GM19395 (cell line): ENCODE measurements around the gene COX8C.
"Not testable (repeated sequence)": the region's sequence is repeated elsewhere in the genome, so short reads cannot be mapped to it uniquely, and the experiment has no call there.

Source experiments
- ATAC-seq: cut with Tn5 transposase; IDR thresholded peaks from one replicate; pipeline ENCODE4 v1.9.1; 2021; ENCODE audit warnings: mild to moderate bottlenecking, moderate library complexity; ENCODE audit not compliant: unreplicated experiment

Gene COX8C

DNA sequence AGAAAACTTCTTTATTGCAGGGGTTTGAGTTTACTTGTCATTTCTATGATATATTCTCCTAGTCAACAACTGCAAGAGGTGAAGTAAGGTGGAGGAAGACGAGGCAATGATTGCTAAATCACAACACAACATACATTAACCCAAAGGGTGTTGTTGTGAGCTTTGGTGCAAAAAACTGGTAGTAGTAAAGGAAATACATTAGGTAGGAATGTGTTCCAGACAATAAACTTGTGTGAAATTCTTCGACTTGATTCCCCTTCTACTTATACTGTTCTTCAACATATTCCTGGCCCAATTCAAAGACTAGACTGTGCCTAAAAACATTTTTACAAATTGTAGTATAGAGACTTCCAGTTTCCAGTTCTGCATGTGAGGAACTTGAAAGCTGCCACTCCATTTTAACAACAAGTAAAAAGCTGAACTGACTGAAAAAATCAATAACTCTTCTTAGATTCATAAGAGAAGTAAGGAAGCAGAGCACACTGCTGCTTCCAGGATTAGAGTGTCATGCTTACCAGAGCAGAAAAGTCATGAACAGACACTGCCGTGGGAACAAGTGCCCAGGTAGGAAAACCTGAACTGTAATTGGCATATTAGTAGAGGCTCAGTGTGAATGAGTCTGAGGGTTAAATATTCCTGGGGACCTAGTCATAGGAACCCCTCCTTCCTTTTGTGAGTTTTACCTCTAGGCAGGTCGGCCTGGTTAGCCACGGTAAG lies 22.2 kb downstream of the COX8C start:
- ATAC-seq = peak; percentile 38

DNA sequence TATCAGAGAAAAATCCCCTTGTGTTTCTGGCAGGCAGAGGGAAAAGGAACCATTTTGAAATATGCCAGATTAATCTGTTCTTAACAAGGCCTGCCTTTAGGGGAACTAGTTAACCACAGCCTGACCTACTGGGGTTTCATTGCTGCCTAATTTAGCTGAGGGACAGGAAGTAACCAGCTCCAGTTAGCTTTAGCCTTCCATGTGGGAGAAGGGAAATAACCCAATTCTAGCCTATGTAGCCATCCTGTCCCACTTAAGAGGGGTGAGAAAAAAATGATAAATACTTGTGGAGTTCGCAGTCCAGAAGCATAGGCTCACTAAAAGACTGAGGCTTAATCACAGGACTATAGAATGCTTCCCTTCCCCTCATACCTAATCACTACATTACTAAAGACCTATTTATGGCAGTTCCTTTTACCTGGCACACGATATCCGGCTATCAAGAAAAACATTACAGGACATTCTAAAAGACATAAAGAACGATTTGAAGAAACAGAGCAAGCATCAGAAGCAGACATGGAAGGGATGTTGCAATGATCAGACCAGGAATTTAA lies 22.8 kb downstream of the COX8C start:
- peak; percentile 94 for ATAC-seq

DNA sequence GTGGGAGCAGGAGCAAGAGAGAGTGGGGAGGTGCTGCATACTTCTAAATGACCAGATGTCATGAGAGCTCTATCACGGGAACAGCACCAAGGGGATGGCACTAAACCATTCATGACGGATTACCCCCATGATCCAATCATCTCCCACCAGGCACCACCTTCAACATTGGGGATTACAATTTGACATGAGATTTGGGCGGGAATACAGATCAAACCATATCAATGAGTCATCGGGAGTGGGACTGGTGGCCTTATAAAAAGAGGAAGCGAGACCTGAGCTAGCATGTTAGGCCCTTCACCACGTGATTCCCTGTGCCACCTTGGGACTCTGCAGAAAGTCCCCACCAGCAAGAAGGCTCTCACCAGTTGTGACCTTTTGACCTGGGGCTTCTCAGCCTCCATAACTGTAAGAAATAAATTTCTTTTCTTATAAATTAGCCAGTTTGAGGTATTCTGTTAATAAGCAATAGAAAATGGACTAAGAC lies 28.7 kb downstream of the COX8C start:
- ATAC-seq = peak; percentile 94

DNA sequence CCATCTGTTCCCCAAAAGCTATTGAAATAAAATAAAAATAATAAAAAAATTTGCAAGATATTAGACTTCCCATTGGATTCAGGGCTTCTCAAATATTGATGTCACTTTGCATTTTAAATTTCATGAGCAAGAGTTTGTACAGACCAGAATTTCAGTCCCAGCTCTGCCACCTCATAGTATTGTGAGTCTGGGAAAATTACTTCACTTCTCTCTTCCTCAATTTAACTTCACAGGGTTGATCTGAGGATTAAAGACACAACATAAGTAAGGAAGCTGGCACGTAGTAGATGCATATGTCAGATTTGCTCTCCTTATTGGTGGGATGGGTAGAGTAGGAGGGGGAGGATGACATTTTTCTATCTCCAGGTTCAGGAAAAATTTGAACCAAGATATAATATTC lies 32.8 kb downstream of the COX8C start:
- no peak for ATAC-seq

DNA sequence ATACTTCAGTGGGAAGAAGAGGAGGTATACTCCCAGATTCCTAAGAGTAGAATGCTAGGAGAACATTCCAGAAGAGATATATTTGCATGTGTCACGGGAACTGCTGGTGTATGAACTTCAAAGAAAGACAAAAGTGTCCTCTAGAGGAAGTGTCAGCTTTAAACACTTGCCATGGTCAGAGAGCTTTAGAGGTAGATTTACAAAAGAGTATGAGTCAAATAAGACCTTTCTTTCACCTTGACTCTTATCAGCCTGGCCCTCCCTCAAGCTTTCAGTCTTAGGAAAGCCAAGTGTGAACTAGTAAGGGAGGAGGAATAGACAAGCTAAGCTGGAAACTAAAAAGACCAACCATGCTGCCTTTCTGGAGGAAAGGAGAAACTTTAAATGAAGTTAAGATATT lies 34.7 kb downstream of the COX8C start:
- ATAC-seq = no peak

DNA sequence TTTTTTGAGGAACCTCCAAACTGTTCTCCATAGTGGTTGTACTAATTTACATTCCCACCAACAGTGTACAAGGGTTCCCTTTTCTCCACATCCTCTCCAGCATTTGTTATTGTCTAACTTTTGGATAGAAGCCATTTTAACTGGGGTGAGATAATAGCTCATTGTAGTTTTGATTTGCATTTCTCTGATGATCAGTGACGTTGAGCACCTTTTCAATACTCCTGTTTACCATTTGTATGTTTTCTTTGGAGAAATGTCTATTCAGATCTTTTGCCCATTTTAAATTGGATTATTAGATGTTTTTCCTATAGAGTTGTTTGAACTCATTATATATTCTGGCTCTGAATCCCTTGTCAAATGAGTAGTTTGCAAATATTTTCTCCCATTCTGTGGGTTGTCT lies 37.3 kb downstream of the COX8C start:
- ATAC-seq = not testable (repeated sequence)

DNA sequence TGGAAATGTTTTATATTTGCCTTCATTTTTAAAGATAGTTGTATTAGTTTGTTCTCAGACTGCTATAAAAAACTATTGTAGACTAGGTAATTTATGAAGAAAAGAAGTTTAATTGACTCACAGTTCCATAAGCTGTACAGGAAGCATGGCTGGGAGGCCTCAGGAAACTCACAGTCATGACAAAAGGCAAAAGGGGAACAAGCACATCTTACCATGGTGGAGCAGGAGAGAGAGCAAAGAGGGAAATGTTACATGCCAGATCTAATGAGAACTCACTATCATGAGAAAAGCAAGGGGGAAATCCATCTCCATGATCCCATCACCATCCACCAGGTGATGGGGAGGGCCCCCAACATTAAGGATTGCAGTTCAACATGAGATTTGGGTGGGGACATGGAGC lies 48.2 kb downstream of the COX8C start:
- no peak for ATAC-seq

DNA sequence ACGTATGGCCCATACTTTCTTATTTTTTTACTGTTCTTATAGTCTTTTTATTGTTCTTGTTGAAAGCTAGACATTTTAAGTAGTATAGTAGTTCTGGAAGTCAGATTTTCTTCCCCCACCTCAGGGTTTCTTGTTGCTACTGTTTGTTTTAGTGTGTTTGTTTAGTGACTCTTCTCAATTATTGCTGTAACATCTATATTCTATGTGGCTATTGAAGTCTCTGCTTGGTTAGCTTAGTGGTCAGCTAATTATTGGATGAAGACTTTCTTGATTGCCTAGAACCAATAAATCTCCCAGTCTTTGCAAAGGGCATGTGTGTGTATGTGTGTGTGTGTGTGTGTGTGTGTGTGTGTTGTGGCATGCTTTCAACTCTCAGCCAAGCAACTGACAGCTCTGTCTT lies 49.5 kb downstream of the COX8C start:
- no peak for ATAC-seq
